Loucy (cell line): Measurements from ENCODE around the gene RHOT2.

Source experiments
- H2AFZ ChIP-seq: fragments of 200-600 bp; sonication (generic); 2 replicates; pipeline ENCODE4 v1.6.0; 2016; ENCODE audit warnings: antibody characterized with exemption, mild to moderate bottlenecking, low read length, moderate library complexity
- H3F3A ChIP-seq: fragments of 200-600 bp; 2 replicates; pipeline ENCODE4 v1.6.0; 2016; ENCODE audit warnings: antibody characterized with exemption, low read depth, mild to moderate bottlenecking
- H3K27me3 ChIP-seq: fragments of 200-600 bp; sonication (generic); 2 replicates; pipeline ENCODE4 v1.6.1; 2014; ENCODE audit warnings: low read length, mild to moderate bottlenecking; ENCODE audit not compliant: insufficient read depth, poor library complexity, severe bottlenecking
- H3K36me3 ChIP-seq: fragments of 200-600 bp; sonication (generic); 2 replicates; pipeline ENCODE4 v1.6.1; 2016; ENCODE audit warnings: low read length; ENCODE audit not compliant: insufficient read depth
- H3K4me1 ChIP-seq: fragments of 200-600 bp; sonication (generic); 2 replicates; pipeline ENCODE4 v1.5.1; 2014; ENCODE audit warnings: low read length, mild to moderate bottlenecking; ENCODE audit not compliant: insufficient read depth, poor library complexity, severe bottlenecking
- H3K4me2 ChIP-seq: fragments of 200-600 bp; sonication (generic); 2 replicates; pipeline ENCODE4 v1.6.0; 2014; ENCODE audit warnings: antibody characterized with exemption, low read length, low read depth, mild to moderate bottlenecking; ENCODE audit not compliant: poor library complexity, severe bottlenecking
- H3K4me3 ChIP-seq: fragments of 200-600 bp; sonication (generic); 2 replicates; pipeline ENCODE4 v1.5.1; 2014; ENCODE audit warnings: low read length, mild to moderate bottlenecking, mixed read lengths; ENCODE audit not compliant: poor library complexity, severe bottlenecking
- H3K79me2 ChIP-seq: fragments of 200-600 bp; sonication (generic); 2 replicates; pipeline ENCODE4 v1.6.1; 2014; ENCODE audit warnings: low read length; ENCODE audit not compliant: insufficient read depth
- H3K9ac ChIP-seq: fragments of 200-600 bp; sonication (generic); 2 replicates; pipeline ENCODE4 v1.6.0; 2014; ENCODE audit warnings: mild to moderate bottlenecking, low read depth, low read length, moderate library complexity; ENCODE audit not compliant: poor library complexity, severe bottlenecking
- H3K9me2 ChIP-seq: fragments of 200-600 bp; sonication (generic); replicated peaks from 2 replicates; pipeline ENCODE4 v1.6.1; 2016; ENCODE audit warnings: low read depth, low read length, mixed read lengths
- H3K9me3 ChIP-seq: fragments of 200-600 bp; sonication (generic); 2 replicates; pipeline ENCODE4 v1.6.1; 2014; ENCODE audit warnings: mild to moderate bottlenecking, antibody characterized with exemption, low read length, low read depth; ENCODE audit not compliant: insufficient read depth
- H4K20me1 ChIP-seq: fragments of 200-600 bp; sonication (generic); 2 replicates; pipeline ENCODE4 v1.6.0; 2014; ENCODE audit warnings: antibody characterized with exemption, low read length, mild to moderate bottlenecking; ENCODE audit not compliant: insufficient read depth, poor library complexity, severe bottlenecking
- CTCF ChIP-seq: fragments of 200-600 bp; sonication (generic); conservative IDR thresholded peaks from 2 replicates; pipeline ENCODE4 v1.5.1; 2014; ENCODE audit warnings: mild to moderate bottlenecking, antibody characterized with exemption, low read length
- EZH2phosphoT487 ChIP-seq: fragments of 200-600 bp; IDR thresholded peaks from 2 replicates; pipeline ENCODE4 v1.6.1; 2018; ENCODE audit warnings: antibody characterized with exemption, mild to moderate bottlenecking, moderate library complexity, borderline replicate concordance

Gene RHOT2

GRCh38 chr16:695355-696089 lies 27.6 kb downstream of the RHOT2 start:
- no peak overlapping the region for H3K9ac ChIP-seq
- no peaks in the 10 kb centered on the region for H3K36me3 ChIP-seq
- H3K79me2 ChIP-seq = no peaks in the 10 kb centered on the region
- H3K4me3 ChIP-seq = no peak overlapping the region
- TF ChIP-seq EZH2phosphoT487 (no peak), CTCF (no peak)
- H3K4me2 ChIP-seq = no peak overlapping the region
- no peaks in the 10 kb centered on the region for H3K9me2 ChIP-seq
- H4K20me1 ChIP-seq = no peaks in the 10 kb centered on the region
- H3F3A ChIP-seq = no peaks in the 10 kb centered on the region
- no peaks in the 10 kb centered on the region for H3K27me3 ChIP-seq
- H2AFZ ChIP-seq = no peak overlapping the region
- H3K9me3 ChIP-seq = no peaks in the 10 kb centered on the region
- no peaks in the 10 kb centered on the region for H3K4me1 ChIP-seq

GRCh38 chr16:698911-699671 lies 31.2 kb downstream of the RHOT2 start:
- Histone ChIP-seq H3K4me2 (no peak overlapping the region), H3K27me3 (no peaks in the 10 kb centered on the region), H4K20me1 (no peaks in the 10 kb centered on the region), H3K4me3 (no peak overlapping the region), H2AFZ (no peak overlapping the region), H3K36me3 (no peaks in the 10 kb centered on the region), H3F3A (no peaks in the 10 kb centered on the region), H3K4me1 (no peaks in the 10 kb centered on the region), H3K9me3 (no peaks in the 10 kb centered on the region), H3K79me2 (no peaks in the 10 kb centered on the region), H3K9ac (no peak overlapping the region), H3K9me2 (no peaks in the 10 kb centered on the region)
- TF ChIP-seq EZH2phosphoT487 = no peak

- H3K4me2 ChIP-seq = no peak overlapping the region
Measured at GRCh38 chr16:700684-701584, 33.0 kb downstream of the RHOT2 start.

More at GRCh38 chr16:700684-701584, 33.0 kb downstream of the RHOT2 start:
- Histone ChIP-seq H3K9me2 (no peaks in the 10 kb centered on the region), H2AFZ (no peak overlapping the region), H3K9me3 (no peaks in the 10 kb centered on the region), H3K4me1 (no peaks in the 10 kb centered on the region), H3K36me3 (no peaks in the 10 kb centered on the region), H3K4me3 (no peak overlapping the region), H3F3A (no peaks in the 10 kb centered on the region), H3K27me3 (no peaks in the 10 kb centered on the region), H4K20me1 (no peaks in the 10 kb centered on the region), H3K79me2 (no peaks in the 10 kb centered on the region), H3K9ac (no peak overlapping the region)
- TF ChIP-seq EZH2phosphoT487 (no peak), CTCF (no peak)
